Astrocyte of the cerebellum (primary cell): ENCODE data around the gene DDX23.
"Not testable (repeated sequence)": the region's sequence is repeated elsewhere in the genome, so short reads cannot be mapped to it uniquely, and the experiment has no call there.

Experiments
- DNase-seq: peaks from one replicate; pipeline ENCODE4 v3.0.0-alpha.2; 2011; ENCODE audit warnings: low read depth
- H3K4me3 ChIP-seq: 2 replicates; pipeline ENCODE4 v1.5.1; 2011; ENCODE audit warnings: mild to moderate bottlenecking, low read depth, low read length, moderate library complexity
- in situ Hi-C: cut with HindIII; loops from 2 replicates; pipeline ENCODE4 v1.10.0; 2017; ENCODE audit warnings: low sequenced_read_pairs
- TF ChIP-seq, protein P1 (sequence below): IDR thresholded peaks from 2 replicates; pipeline ENCODE4 v1.5.1; 2012; ENCODE audit warnings: low read length, low read depth, moderate library complexity, mild to moderate bottlenecking; ENCODE audit errors: missing control alignments

DDX23 gene

GRCh38 chr12:48863291-48863690, 11.3 kb upstream of the DDX23 start:
- in situ Hi-C loops = no loop called here
- DNase-seq = no peak
- TF ChIP-seq, protein P1, sequence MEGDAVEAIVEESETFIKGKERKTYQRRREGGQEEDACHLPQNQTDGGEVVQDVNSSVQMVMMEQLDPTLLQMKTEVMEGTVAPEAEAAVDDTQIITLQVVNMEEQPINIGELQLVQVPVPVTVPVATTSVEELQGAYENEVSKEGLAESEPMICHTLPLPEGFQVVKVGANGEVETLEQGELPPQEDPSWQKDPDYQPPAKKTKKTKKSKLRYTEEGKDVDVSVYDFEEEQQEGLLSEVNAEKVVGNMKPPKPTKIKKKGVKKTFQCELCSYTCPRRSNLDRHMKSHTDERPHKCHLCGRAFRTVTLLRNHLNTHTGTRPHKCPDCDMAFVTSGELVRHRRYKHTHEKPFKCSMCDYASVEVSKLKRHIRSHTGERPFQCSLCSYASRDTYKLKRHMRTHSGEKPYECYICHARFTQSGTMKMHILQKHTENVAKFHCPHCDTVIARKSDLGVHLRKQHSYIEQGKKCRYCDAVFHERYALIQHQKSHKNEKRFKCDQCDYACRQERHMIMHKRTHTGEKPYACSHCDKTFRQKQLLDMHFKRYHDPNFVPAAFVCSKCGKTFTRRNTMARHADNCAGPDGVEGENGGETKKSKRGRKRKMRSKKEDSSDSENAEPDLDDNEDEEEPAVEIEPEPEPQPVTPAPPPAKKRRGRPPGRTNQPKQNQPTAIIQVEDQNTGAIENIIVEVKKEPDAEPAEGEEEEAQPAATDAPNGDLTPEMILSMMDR = no peak
- H3K4me3 ChIP-seq = no peak overlapping the region

- TF ChIP-seq, protein P1 = no peak
- no peak for DNase-seq
- in situ Hi-C loops = no loop called here
These were observed 10.8 kb upstream of the DDX23 start for GRCh38 chr12:48862760-48863159.

DNA sequence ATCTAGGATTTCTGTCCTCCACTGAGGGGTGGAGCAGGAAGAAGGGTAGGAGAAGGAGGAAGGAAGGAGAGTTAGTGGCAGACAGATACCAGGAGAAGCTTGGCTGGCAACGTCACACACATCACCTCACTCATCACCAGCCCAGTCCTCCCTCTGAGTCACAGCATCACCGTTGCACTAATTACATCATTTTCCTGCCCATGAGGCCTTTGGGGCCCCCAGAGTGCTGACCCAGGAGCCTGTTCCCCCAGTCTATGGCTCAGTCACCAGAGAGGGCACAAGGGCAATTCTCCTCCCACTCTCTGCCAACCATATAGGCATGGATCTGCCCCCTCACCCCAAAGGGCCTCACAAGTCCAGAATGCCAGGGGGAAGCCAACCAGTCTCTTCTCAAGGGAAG, 9.1 kb upstream of the DDX23 start:
- no peak for DNase-seq
- TF ChIP-seq, protein P1 = no peak
- no peak overlapping the region for H3K4me3 ChIP-seq
- in situ Hi-C loops = no loop called here

More at GRCh38 chr12:48862760-48863159, 10.8 kb upstream of the DDX23 start:
- H3K4me3 ChIP-seq = no peak overlapping the region

DNA sequence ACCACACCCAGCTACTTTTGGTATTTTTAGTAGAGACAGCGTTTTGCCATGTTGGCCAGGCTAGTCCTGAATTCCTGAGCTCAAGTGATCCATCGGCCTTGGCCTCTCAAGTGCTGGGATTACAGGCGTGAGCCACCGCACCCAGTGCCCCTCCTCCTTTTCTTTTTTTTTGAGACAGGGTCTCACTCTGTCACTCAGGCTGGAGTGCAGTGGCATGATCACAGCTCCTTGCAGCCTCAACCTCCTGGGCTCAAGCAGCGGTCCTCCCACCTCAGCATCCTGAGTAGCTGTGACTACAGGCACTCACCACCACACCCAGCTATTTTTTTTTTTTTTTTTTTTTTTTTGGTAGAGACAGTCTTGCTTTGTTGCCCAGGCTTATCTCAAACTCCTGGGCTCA, 8.3 kb upstream of the DDX23 start:
- H3K4me3 ChIP-seq, in situ Hi-C loops, DNase-seq: not testable (repeated sequence)

GRCh38 chr12:48859607-48860006, 7.6 kb upstream of the DDX23 start:
- no peak overlapping the region for H3K4me3 ChIP-seq
- DNase-seq = no peak
- TF ChIP-seq, protein P1 = no peak
- in situ Hi-C loops = no loop called here

DNA sequence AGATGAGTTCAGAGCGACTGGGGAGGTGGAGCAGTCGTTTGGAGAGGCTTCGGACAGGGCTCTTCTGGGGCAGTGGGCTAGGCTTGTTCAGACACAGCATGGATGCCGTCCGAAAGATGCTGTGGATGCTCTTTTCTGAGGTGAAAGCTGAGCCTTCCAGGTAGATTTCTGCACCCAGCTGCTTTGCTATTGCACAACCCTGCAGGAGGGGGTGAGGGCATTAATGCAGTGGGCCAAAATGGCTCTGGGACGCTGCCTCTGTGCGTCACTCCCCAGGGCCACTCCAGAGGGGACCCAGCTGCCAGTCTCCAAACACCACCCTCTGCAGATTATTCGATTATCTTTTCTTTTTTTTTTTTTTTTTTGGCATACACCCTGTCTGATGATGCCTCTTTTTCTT, 6.1 kb upstream of the DDX23 start:
- DNase-seq = no peak
- no peak overlapping the region for H3K4me3 ChIP-seq
- in situ Hi-C loops = no loop called here
- TF ChIP-seq, protein P1 = no peak

- TF ChIP-seq, protein P1 = no peak
- no peak for DNase-seq
- no peak overlapping the region for H3K4me3 ChIP-seq
These were observed 5.5 kb upstream of the DDX23 start for GRCh38 chr12:48857278-48857994.

More at GRCh38 chr12:48857278-48857994, 5.5 kb upstream of the DDX23 start:
- in situ Hi-C loops = no loop called here
